ENCODE data around the gene UBE2R2. TPM values are rescaled to one million over a fixed set of nuclear protein-coding genes. Genes with fewer than 3 reads are reported as not detected.

Gene UBE2R2
- total RNA-seq, 4 donors from 2014 or later, result 32.5 to 47.3 (median 41.9) TPM

DNA sequence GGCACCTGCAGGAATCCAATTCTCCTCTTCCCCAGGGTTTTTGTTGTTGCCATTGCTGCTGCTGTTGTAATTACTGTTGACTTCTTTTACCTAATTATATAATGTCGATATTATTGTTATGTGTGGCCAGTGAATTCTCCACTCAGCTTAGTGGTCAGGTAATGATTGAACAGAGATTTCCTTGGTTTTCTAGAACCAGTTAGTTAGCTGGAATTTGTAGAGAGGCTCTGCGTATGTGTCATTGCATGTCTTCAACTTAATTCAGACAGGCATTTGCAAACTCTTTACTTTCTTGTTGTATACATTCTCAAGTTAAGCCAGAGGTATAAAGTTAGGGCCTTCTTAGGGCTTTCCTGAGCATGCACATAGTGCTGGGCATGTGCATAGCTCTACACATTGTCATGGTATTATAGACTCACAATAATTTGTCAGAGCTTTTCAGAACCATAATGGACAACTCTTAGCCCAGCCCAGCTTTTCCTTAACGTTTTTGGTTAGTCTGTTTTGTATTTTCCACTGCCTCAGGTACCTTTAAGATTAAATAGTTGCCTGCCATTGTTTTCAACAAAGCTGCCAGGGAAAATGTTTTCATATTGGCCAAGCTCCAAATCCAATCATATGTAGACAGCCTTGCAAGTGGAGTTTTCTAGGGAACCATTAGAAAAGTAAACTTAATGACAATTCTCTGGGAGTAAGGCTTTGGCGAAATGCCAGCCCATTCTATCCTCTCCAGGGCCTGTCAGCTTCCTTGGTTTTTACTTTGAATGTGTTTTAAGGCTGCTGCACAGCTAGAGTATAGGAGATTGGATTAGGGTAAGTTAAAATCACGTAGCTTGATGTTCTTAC, 68.1 kb downstream of the UBE2R2 start:
- ATAC-seq (no peak), DNase-seq (no peak)
- Histone ChIP-seq H3K36me3 (no peaks in the 10 kb centered on the region), H3K27me3 (no peaks in the 10 kb centered on the region), H3K4me3 (no peak overlapping the region), H3K9me3 (no peaks in the 10 kb centered on the region), H3K4me1 (peaks cover 44 to 62% of the 10 kb centered on the region in 2 donors), H3K27ac (peak overlapping the region in 1 of 4 donors; percentile 5)
- in situ Hi-C loops (cut with MboI; ENCODE audit: low sequenced_read_pairs in 4 of 4) (no loop called here), intact Hi-C loops (cut with DNase I; ENCODE audit: low total_unique reads) (loop anchor here (10.0 kb wide), 1 partner anchor 300 kb away; no protein-coding TSS in a partner anchor)
- TF ChIP-seq, protein P1, sequence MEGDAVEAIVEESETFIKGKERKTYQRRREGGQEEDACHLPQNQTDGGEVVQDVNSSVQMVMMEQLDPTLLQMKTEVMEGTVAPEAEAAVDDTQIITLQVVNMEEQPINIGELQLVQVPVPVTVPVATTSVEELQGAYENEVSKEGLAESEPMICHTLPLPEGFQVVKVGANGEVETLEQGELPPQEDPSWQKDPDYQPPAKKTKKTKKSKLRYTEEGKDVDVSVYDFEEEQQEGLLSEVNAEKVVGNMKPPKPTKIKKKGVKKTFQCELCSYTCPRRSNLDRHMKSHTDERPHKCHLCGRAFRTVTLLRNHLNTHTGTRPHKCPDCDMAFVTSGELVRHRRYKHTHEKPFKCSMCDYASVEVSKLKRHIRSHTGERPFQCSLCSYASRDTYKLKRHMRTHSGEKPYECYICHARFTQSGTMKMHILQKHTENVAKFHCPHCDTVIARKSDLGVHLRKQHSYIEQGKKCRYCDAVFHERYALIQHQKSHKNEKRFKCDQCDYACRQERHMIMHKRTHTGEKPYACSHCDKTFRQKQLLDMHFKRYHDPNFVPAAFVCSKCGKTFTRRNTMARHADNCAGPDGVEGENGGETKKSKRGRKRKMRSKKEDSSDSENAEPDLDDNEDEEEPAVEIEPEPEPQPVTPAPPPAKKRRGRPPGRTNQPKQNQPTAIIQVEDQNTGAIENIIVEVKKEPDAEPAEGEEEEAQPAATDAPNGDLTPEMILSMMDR (IDR thresholded peaks at IDR 0.05 in 4 of 5, conservative IDR thresholded peaks at IDR 0.05 in 1 of 5), result no peak
- TF ChIP-seq POLR2A (IDR thresholded peaks at IDR 0.05), result no peak

DNA sequence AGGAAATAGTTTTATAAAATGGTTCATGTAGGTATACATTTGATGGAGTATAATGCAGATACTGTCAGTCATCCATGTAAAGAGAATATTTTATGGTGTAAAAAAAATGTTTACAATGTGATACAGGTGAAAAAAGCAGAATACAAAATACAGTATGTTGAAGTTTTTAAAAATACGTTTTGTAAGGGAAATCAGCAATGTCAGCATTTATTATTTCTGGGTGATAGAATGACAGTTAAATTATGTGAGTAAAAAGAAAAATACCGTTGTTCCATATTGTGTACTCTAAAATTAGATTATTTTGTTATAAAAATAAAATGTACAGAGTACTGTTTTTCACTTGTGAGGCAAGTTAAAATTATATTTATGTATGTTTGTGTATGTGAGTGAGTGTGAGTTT, 69.0 kb downstream of the UBE2R2 start:
- no peaks in the 10 kb centered on the region for H3K9me3 ChIP-seq
- H3K36me3 ChIP-seq, result no peaks in the 10 kb centered on the region
- peaks cover 37 to 53% of the 10 kb centered on the region in 2 donors for H3K4me1 ChIP-seq
- DNase-seq (no peak), ATAC-seq (no peak)
- in situ Hi-C loops (cut with MboI; ENCODE audit: low sequenced_read_pairs in 4 of 4), result no loop called here
- TF ChIP-seq, protein P1 (IDR thresholded peaks at IDR 0.05 in 4 of 5, conservative IDR thresholded peaks at IDR 0.05 in 1 of 5), result no peak
- no peak for TF ChIP-seq POLR2A (IDR thresholded peaks at IDR 0.05)
- H3K27me3 ChIP-seq, result no peaks in the 10 kb centered on the region
- intact Hi-C loops (cut with DNase I; ENCODE audit: low total_unique reads), result loop anchor here (10.0 kb wide), 1 partner anchor 299 kb away; no protein-coding TSS in a partner anchor
- H3K4me3 ChIP-seq, result no peak overlapping the region
- no peak overlapping the region for H3K27ac ChIP-seq

DNA sequence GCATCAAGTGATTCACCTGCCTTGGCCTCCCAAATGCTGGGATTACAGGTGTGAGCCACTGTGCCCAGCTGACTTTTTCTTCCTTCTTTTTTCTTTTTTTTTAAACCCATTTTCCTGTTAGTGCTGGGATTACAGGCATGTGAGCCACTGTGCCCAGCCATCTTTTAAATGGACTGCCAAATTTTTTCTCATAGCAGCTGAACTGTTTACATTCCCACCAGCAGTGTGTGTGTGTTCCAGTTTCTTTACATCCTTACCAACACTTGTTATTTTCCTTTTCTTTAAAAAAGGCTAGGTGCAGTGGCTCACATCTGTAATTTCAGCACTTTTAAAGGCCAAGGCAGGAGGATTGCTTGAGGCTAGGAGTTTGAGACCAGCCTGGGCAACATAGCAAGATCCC, 76.9 kb downstream of the UBE2R2 start:
- no peak overlapping the region for H3K27ac ChIP-seq
- H3K4me3 ChIP-seq, result no peak overlapping the region
- TF ChIP-seq POLR2A (IDR thresholded peaks at IDR 0.05), result no peak
- TF ChIP-seq, protein P1 (IDR thresholded peaks at IDR 0.05 in 4 of 5, conservative IDR thresholded peaks at IDR 0.05 in 1 of 5), result no peak
- no peaks in the 10 kb centered on the region for H3K9me3 ChIP-seq
- no peaks in the 10 kb centered on the region for H3K36me3 ChIP-seq
- H3K4me1 ChIP-seq, result peaks cover 0 to 3% of the 10 kb centered on the region in 2 donors
- ATAC-seq (no peak), DNase-seq (no peak)
- in situ Hi-C loops (cut with MboI; ENCODE audit: low sequenced_read_pairs in 4 of 4), result no loop called here
- intact Hi-C loops (cut with DNase I; ENCODE audit: low total_unique reads), result no loop called here
- no peaks in the 10 kb centered on the region for H3K27me3 ChIP-seq

DNA sequence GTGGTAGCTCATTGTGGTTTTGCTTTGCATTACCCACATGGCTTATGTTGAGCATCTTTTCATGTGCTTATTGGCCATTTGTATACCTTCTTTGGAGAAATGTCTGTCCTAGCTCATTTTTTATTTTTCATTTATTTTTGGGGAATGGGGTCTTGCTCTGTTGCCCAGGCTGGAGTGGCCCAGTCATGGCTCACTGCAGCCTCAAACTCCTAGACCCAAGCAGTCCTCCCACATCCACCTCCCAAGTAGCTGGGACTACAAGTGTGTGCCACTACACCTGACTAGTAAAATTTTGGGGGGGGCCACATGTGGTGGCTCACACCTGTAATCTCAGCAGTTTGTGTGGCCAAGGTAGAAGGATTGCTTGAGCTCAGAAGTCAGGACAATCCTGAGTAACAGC, 77.4 kb downstream of the UBE2R2 start:
- Histone ChIP-seq H3K27me3 (no peaks in the 10 kb centered on the region), H3K36me3 (peaks cover 0 to 3% of the 10 kb centered on the region in 2 donors), H3K4me1 (peaks cover 0 to 3% of the 10 kb centered on the region in 2 donors), H3K27ac (no peak overlapping the region), H3K4me3 (no peak overlapping the region), H3K9me3 (no peaks in the 10 kb centered on the region)
- in situ Hi-C loops (cut with MboI; ENCODE audit: low sequenced_read_pairs in 4 of 4) (no loop called here), intact Hi-C loops (cut with DNase I; ENCODE audit: low total_unique reads) (no loop called here)
- TF ChIP-seq, protein P1 (IDR thresholded peaks at IDR 0.05 in 4 of 5, conservative IDR thresholded peaks at IDR 0.05 in 1 of 5), result no peak
- no peak for TF ChIP-seq POLR2A (IDR thresholded peaks at IDR 0.05)
- ATAC-seq, result no peak
- no peak for DNase-seq
